Urinary bladder (tissue), 4 donors: ENCODE data around the gene CUL9. TPM values are rescaled to one million over a fixed set of nuclear protein-coding genes. Genes with fewer than 3 reads are reported as not detected.
"Not testable (repeated sequence)": the region's sequence is repeated elsewhere in the genome, so short reads cannot be mapped to it uniquely, and the experiment has no call there.

ENCODE experiments used
- DNase-seq: peaks from one replicate; pipeline ENCODE4 v3.0.0-alpha.2; 2015; ENCODE audit errors: extremely low spot score
- H3K27ac ChIP-seq: one replicate; pipeline ENCODE4 v1.5.1; 2013; ENCODE audit warnings: low read depth, mild to moderate bottlenecking, moderate library complexity
- H3K36me3 ChIP-seq: one replicate; pipeline ENCODE4 v1.6.1; 2013; ENCODE audit warnings: mild to moderate bottlenecking, moderate library complexity; ENCODE audit not compliant: insufficient read depth
- H3K4me1 ChIP-seq: one replicate; pipeline ENCODE4 v1.6.1; 2013; ENCODE audit warnings: mild to moderate bottlenecking, moderate library complexity; ENCODE audit not compliant: insufficient read depth
- H3K4me3 ChIP-seq: one replicate; pipeline ENCODE4 v1.5.1; 2013; ENCODE audit warnings: low read depth, low read length
- WGBS: extraction: QIAGEN DNeasy Blood & Tissue Kit; methylation state at CpG from one replicate; pipeline ENCODE4 v1.1.7; 2013; 5-methylcytosine and 5-hydroxymethylcytosine counted together
- polyA plus RNA-seq: library from polyadenylated mRNA; stranded (reverse); fragments of 200-250 nt; gene quantifications from one replicate; pipeline ENCODE4 v1.2.3, GENCODE V29; 2013
- total RNA-seq: library from RNA; depleted of rRNA; stranded (reverse); fragments of >200 nt; gene quantifications from one replicate; pipeline ENCODE4 v1.2.3, GENCODE V29; 2014
- donor health status: healthy with polysubstance abuse.
- donor health status: healthy.

The CUL9 gene
- 20.6 TPM for total RNA-seq
- polyA plus RNA-seq = 23.5 TPM

GRCh38 chr6:43181942-43182860 lies at the start of gene CUL9:
Gene CUL9, plus strand, starts transcription at chr6:43182196. Its CDS starts 2,115 bp downstream, at chr6:43184311.
- Histone ChIP-seq H3K36me3 (peaks cover 6% of the 10 kb centered on the region), H3K27ac (peak within 1 kb of the TSS; percentile 66), H3K4me1 (no peaks in the 10 kb centered on the region), H3K4me3 (peak within 1 kb of the TSS; percentile 69)
- 1% methylated on average over 51 of the region's 51 CpGs for WGBS
- DNase-seq = no peak

DNA sequence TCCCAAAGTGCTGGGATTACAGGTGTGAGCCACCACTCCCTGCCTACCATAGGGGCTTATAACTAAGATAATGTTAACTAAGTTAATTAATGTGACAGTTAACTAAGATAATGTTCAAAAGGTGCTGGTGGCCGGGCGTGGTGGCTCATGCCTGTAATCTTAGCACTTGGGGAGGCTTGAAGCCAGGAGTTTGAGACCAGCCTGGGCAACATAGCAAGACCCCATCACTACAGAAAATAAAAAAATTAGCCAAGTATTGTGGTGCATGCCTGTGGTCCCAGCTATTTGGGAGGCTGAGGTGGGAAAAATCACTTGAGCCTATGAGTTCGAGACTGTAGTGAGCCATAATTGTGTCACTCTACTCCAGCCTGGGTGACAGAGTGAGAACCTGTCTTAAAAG lies 43.7 kb upstream of the CUL9 start:
- WGBS = 97% methylated on average over 3 of the region's 3 CpGs
- Histone ChIP-seq H3K4me1 (no peaks in the 10 kb centered on the region), H3K4me3 (no peak overlapping the region), H3K27ac (no peak overlapping the region), H3K36me3 (no peaks in the 10 kb centered on the region)
- no peak for DNase-seq

- not testable (repeated sequence) for H3K36me3 ChIP-seq, H3K4me1 ChIP-seq, H3K4me3 ChIP-seq, DNase-seq, H3K27ac ChIP-seq
- WGBS = 94% methylated on average over 11 of the region's 11 CpGs
Measured at GRCh38 chr6:43139973-43140372, 42.0 kb upstream of the CUL9 start.

DNA sequence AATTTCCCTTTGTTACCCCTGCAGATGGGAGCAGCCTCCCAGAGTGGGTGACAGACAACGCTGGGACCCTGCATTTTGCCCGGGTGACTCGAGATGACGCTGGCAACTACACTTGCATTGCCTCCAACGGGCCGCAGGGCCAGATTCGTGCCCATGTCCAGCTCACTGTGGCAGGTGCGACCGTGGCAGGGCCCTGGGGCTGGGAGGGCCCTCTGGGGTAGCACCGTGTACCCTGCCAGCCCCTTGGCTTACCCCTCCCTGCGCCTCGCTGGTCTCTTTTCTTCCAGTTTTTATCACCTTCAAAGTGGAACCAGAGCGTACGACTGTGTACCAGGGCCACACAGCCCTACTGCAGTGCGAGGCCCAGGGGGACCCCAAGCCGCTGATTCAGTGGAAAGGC lies 40.4 kb upstream of the CUL9 start:
- Histone ChIP-seq H3K36me3 (no peaks in the 10 kb centered on the region), H3K4me1 (no peaks in the 10 kb centered on the region), H3K4me3 (no peak overlapping the region), H3K27ac (no peak overlapping the region)
- 84% methylated on average over 16 of the region's 16 CpGs for WGBS
- DNase-seq = no peak

DNA sequence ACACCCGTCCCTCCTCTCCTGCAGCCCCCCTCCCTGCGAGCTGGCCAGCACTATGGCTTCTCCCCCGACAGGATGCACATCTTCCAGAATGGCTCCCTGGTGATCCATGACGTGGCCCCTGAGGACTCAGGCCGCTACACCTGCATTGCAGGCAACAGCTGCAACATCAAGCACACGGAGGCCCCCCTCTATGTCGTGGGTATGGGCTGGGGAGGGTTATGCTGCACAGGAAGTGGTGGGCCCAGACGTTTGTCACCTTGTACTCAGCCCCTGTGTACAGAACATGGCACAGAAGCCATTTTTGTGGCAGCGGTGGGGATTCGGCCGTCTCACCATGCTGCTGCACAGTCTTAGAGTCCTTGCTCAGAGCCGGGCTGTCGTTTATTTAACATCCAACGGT lies 39.9 kb upstream of the CUL9 start:
- no peak overlapping the region for H3K27ac ChIP-seq
- DNase-seq = no peak
- no peak overlapping the region for H3K4me3 ChIP-seq
- 72% methylated on average over 14 of the region's 14 CpGs for WGBS
- no peaks in the 10 kb centered on the region for H3K36me3 ChIP-seq
- H3K4me1 ChIP-seq = no peaks in the 10 kb centered on the region

GRCh38 chr6:43143235-43144128 lies 38.5 kb upstream of the CUL9 start:
- no peaks in the 10 kb centered on the region for H3K36me3 ChIP-seq
- H3K27ac ChIP-seq = no peak overlapping the region
- DNase-seq = peak; percentile 84
- H3K4me1 ChIP-seq = no peaks in the 10 kb centered on the region
- 7% methylated on average over 25 of the region's 25 CpGs for WGBS
- no peak overlapping the region for H3K4me3 ChIP-seq

- Histone ChIP-seq H3K27ac (no peak overlapping the region), H3K36me3 (no peaks in the 10 kb centered on the region), H3K4me3 (no peak overlapping the region), H3K4me1 (no peaks in the 10 kb centered on the region)
- 70% methylated on average over 6 of the region's 6 CpGs for WGBS
- DNase-seq = no peak
Measured at GRCh38 chr6:43144879-43145278, 37.1 kb upstream of the CUL9 start.

GRCh38 chr6:43146261-43146660 lies 35.7 kb upstream of the CUL9 start:
- no peaks in the 10 kb centered on the region for H3K36me3 ChIP-seq
- H3K4me3 ChIP-seq = no peak overlapping the region
- no peak for DNase-seq
- no peak overlapping the region for H3K27ac ChIP-seq
- WGBS = 93% methylated on average over 3 of the region's 3 CpGs
- no peaks in the 10 kb centered on the region for H3K4me1 ChIP-seq

DNA sequence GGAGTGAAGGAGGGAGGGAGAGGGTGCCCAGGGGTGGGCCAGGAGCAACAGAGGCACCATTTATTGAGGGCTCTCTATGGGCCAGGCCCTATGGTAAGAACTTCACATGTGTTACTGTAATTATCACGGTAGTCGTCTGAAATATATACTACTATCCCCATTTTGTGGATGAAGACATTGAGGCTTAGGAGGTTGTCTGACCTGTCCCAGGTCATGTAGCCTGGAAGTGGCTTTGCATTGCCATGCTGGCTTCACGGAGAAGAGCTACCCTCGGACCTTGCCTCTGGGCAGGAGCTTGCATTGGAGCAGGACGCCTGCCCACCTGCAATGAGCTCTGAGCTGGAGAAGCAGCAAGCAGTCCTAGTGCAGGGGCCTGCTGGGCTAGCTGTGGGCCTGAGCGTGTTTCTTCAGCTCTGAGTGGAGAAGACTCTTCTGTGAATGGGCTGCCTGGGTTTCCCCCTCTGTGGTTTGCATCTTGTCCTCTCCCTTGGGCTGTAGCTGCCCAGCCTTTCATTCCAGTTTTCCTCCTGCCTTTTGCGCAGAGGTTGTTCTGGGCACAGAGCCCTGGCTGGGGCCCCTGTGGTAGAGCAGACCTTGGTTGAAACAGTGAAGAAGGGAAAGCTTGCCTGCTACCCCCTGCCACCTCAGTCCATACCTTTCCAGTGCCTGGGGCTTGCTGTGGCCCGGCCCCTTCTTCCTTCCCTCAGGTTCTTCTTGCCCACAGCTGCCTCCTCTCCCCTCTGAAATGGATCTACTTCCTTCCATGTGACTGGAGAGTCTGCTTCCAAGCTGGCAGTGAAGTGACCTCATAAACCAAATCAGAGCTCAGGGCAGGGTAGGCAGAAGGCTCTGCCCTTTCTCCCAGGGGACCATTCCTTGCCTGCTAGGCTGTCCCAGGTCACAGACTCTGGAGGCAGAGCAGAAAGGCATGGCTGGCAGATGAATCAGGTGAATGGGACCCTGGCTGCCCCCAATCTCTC lies 35.0 kb upstream of the CUL9 start:
- WGBS = 93% methylated on average over 8 of the region's 8 CpGs

GRCh38 chr6:43147691-43148477 lies 34.1 kb upstream of the CUL9 start:
- H3K4me1 ChIP-seq = no peaks in the 10 kb centered on the region
- DNase-seq = no peak
- H3K27ac ChIP-seq = no peak overlapping the region
- WGBS = 94% methylated on average over 6 of the region's 6 CpGs
- no peak overlapping the region for H3K4me3 ChIP-seq
- H3K36me3 ChIP-seq = no peaks in the 10 kb centered on the region

More for the DNA sequence above, 35.0 kb upstream of the CUL9 start:
- H3K4me1 ChIP-seq = no peaks in the 10 kb centered on the region
- H3K36me3 ChIP-seq = no peaks in the 10 kb centered on the region
- H3K4me3 ChIP-seq = no peak overlapping the region
- H3K27ac ChIP-seq = no peak overlapping the region
- DNase-seq = no peak

DNA sequence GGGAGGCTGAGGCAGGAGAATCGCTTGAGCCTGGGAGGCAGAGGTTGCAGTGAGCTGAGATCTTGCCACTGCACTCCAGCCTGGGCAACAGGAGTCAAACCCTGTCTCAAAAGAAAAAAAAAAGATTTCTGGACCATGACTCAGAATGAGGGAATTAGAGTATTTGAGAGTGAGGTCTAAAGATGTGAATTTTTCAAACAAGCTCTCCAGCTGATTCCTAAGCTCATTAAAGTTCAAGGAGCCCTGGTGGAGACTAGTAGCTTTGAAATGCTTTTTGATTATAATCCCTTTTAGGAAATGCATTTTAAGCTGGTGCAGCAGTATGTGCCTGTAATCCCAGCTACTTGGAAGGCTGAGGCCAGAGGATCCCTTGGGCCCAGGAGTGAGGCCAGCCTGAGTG lies 32.7 kb upstream of the CUL9 start:
- WGBS = 98% methylated on average over 1 of the region's 1 CpG
- Histone ChIP-seq H3K4me3 (no peak overlapping the region), H3K4me1 (no peaks in the 10 kb centered on the region), H3K27ac (no peak overlapping the region), H3K36me3 (no peaks in the 10 kb centered on the region)
- no peak for DNase-seq

DNA sequence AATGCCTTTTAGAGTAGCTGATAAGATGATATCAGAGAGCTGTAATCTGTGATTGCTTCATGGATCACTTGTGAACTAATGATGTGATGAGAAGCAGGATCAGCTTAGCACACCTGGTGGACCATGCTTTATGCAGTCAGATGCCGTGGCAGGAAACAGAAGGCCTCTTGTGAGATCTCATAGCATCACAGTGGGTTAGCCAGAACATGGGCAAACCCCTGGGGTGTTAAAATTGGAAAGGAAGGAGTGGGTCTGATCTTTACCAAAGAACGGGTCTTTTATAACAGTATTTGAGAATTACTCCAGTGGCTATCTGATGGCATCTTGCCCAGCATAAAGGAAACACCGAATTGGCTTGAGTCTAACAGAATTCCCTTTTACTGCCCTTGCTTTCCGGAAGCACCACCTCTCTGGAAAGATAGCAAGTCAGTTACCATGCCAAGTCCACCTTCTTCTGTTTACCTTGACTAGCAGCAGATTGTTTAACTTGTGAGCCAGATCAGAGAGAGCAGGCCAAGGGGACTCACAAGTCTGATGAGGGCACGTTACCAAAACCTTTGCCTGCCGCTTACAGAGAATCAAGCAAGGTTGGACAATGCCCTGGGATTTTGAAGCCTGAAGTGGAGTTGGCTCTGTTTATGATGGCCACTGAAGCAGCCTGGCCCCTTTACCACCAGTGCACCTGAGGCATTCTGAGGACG lies 31.8 kb upstream of the CUL9 start:
- H3K27ac ChIP-seq = no peak overlapping the region
- H3K4me3 ChIP-seq = no peak overlapping the region
- H3K36me3 ChIP-seq = no peaks in the 10 kb centered on the region
- WGBS = 37% methylated on average over 7 of the region's 7 CpGs
- H3K4me1 ChIP-seq = no peaks in the 10 kb centered on the region
- DNase-seq = no peak
